Activated naive CD8-positive, alpha-beta T cell treated with anti-CD3 and anti-CD28 coated beads, Interleukin-2, amount 10 ng/mL, durations not matched to agents 7 days and 5 days (primary cell): ENCODE data around the gene FSD1L. TPM values are rescaled to one million over a fixed set of nuclear protein-coding genes. Genes with fewer than 3 reads are reported as not detected.

Experiments used
- ATAC-seq: fragments of 150-1000 bp; cut with Tn5 transposase; one replicate; pipeline ENCODE4 v1.10.0; 2021; ENCODE audit warnings: low read depth, moderate library complexity
- POLR2A ChIA-PET: fragments of 350-600 bp; sonication (Branson Sonifier 250); formaldehyde crosslinking; loops from one replicate; lab custom pipeline; 2021; ENCODE audit warnings: antibody characterized with exemption; lab: Charles Lee
- DNase-seq: peaks from one replicate; pipeline ENCODE4 v3.0.0; 2021
- H3K27ac Mint-ChIP-seq: one replicate; pipeline ENCODE4 v1.8.0; 2022; ENCODE audit warnings: mild to moderate bottlenecking, mixed read lengths
- H3K27me3 Mint-ChIP-seq: one replicate; pipeline ENCODE4 v1.8.0; 2022; ENCODE audit warnings: mild to moderate bottlenecking, moderate library complexity, mixed read lengths
- H3K36me3 Mint-ChIP-seq: one replicate; pipeline ENCODE4 v1.8.0; 2021; ENCODE audit warnings: mild to moderate bottlenecking, mixed read lengths
- H3K4me1 Mint-ChIP-seq: one replicate; pipeline ENCODE4 v1.8.0; 2021; ENCODE audit warnings: mixed read lengths
- H3K4me3 Mint-ChIP-seq: one replicate; pipeline ENCODE4 v1.8.0; 2022; ENCODE audit warnings: mild to moderate bottlenecking, moderate library complexity, mixed read lengths
- H3K9me3 Mint-ChIP-seq: one replicate; pipeline ENCODE4 v1.8.0; 2021; ENCODE audit warnings: mixed read lengths
- total RNA-seq, 2 experiments: library from RNA; stranded (reverse); gene quantifications; one replicate each; pipeline ENCODE4 v1.2.3, GENCODE V29; 2021

The FSD1L gene
- total RNA-seq, 2 experiments from 2014 or later, result 4.8 to 4.9 TPM

DNA sequence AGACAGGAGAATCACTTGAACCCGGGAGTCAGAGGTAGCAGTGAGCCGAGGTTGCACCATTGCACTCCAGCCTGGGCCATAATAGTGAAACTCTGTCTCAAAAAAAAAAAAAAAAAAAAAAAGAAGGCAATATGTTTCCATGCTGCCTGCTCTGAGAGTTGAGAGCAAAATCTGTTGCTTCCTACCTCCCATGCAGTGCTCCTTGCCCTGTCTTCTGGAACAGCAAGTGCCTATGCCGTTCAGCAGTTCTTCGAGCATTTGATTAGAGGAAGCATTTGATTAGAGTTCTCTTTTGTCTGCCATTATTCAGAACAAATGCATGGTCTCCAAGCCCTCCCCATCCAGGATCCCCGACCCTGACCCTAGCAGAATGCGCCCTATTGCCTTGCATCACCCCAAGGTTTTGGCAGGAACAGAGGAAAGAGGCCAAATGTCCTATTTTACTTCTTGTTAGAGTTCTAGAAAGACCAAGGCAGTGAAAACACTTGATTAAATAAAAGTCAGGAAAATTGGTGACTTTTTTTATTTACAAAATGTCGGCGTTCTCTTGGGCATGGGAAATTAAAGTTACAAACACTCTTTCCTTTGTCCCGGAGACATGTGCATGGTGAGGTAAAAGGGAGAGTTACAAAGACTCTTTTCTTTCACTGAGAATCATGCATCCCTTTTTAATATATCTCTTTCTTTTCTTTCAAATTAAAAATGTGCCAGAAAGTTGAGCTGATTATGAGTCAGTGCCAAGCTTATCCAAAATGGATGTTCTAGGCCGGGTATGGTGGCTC lies 27.8 kb upstream of the FSD1L start:
- H3K27ac Mint-ChIP-seq, result no peak overlapping the region
- POLR2A ChIA-PET, result interaction anchor here (0.7 kb wide), 1 partner anchor 417 kb away, joined by 4 read pairs; no protein-coding TSS in a partner anchor
- H3K4me1 Mint-ChIP-seq, result peaks cover 17% of the 10 kb centered on the region
- no peak for DNase-seq
- no peak overlapping the region for H3K4me3 Mint-ChIP-seq
- peaks cover 9% of the 10 kb centered on the region for H3K27me3 Mint-ChIP-seq
- no peak for ATAC-seq
- no peaks in the 10 kb centered on the region for H3K36me3 Mint-ChIP-seq
- H3K9me3 Mint-ChIP-seq, result no peaks in the 10 kb centered on the region

GRCh38 chr9:105421154-105421553 lies 26.7 kb upstream of the FSD1L start:
- Mint-ChIP-seq H3K9me3 (no peaks in the 10 kb centered on the region), H3K27me3 (peaks cover 5% of the 10 kb centered on the region), H3K36me3 (no peaks in the 10 kb centered on the region), H3K4me3 (no peak overlapping the region), H3K4me1 (peaks cover 13% of the 10 kb centered on the region), H3K27ac (no peak overlapping the region)
- DNase-seq, result no peak
- no peak for ATAC-seq
- POLR2A ChIA-PET, result no interaction called here

GRCh38 chr9:105421864-105422263 lies 26.0 kb upstream of the FSD1L start:
- ATAC-seq, result no peak
- Mint-ChIP-seq H3K9me3 (no peaks in the 10 kb centered on the region), H3K4me3 (no peak overlapping the region)

DNA sequence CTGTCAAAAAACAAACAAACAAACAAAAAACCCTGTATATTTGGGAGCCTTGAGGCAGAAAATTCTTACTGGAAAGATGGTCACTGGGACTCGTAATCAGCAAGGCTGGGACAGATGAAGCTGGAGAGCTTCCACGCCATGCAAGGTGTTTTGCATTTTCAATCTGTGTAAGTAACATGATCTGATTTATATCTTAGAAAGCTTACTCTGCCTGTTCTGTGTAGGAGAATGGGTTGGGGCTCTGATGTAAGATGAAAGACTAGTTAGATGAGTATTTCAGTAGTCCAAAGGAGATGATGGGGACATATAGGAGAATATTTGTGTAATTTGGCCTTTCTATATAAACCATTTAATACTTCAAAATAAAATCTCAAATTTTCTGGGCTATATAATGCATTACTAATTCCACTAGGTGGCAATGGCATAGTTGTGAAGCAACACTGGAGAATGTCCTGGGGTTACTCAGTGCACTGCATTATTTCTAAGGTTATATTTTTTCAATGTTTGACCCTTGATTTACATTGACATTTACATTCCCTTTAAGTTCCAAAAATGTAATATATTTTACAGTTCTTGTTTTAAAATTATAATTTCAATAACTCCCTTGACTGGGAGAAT lies 21.9 kb upstream of the FSD1L start:
- peaks cover 6% of the 10 kb centered on the region for H3K27me3 Mint-ChIP-seq
- no peaks in the 10 kb centered on the region for H3K9me3 Mint-ChIP-seq
- no peaks in the 10 kb centered on the region for H3K4me1 Mint-ChIP-seq
- POLR2A ChIA-PET, result no interaction called here
- no peak for DNase-seq
- H3K36me3 Mint-ChIP-seq, result no peaks in the 10 kb centered on the region
- H3K27ac Mint-ChIP-seq, result no peak overlapping the region
- no peak for ATAC-seq
- H3K4me3 Mint-ChIP-seq, result no peak overlapping the region

More at GRCh38 chr9:105421864-105422263, 26.0 kb upstream of the FSD1L start:
- Mint-ChIP-seq H3K27ac (no peak overlapping the region), H3K4me1 (peaks cover 6% of the 10 kb centered on the region), H3K36me3 (no peaks in the 10 kb centered on the region), H3K27me3 (peaks cover 7% of the 10 kb centered on the region)
- DNase-seq, result no peak
- POLR2A ChIA-PET, result no interaction called here

DNA sequence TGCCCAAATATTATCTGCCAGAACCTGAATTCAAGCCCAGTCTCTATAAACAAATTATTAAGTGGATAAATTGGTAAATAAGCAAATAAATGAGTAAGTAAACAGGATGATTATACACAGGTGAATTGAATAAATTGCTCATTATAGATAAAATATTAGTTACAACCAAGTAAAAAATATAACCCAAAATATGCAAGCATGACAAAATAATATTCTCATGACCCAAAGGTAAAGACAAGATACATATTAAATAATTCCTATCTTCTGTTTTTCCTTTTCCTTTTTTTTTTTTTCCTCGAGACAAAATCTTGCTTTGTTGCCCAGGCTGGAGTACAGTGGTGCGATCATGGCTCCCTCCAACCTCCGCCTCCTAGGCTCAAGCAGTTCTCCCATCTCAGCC lies 21.2 kb upstream of the FSD1L start:
- no peaks in the 10 kb centered on the region for H3K9me3 Mint-ChIP-seq
- no peaks in the 10 kb centered on the region for H3K4me1 Mint-ChIP-seq
- no peaks in the 10 kb centered on the region for H3K36me3 Mint-ChIP-seq
- peaks cover 6% of the 10 kb centered on the region for H3K27me3 Mint-ChIP-seq
- POLR2A ChIA-PET, result no interaction called here
- no peak overlapping the region for H3K4me3 Mint-ChIP-seq
- ATAC-seq (no peak), DNase-seq (no peak)
- no peak overlapping the region for H3K27ac Mint-ChIP-seq

- POLR2A ChIA-PET, result interaction anchor here (0.6 kb wide), 1 partner anchor 364 kb away, joined by 3 read pairs; no protein-coding TSS in a partner anchor
- no peak overlapping the region for H3K27ac Mint-ChIP-seq
- no peak for ATAC-seq
Measured at GRCh38 chr9:105431424-105432246, 16.2 kb upstream of the FSD1L start.

GRCh38 chr9:105432247-105432842 lies 15.5 kb upstream of the FSD1L start:
- H3K27me3 Mint-ChIP-seq, result peaks cover 5% of the 10 kb centered on the region
- POLR2A ChIA-PET, result no interaction called here
- DNase-seq, result no peak
- H3K4me3 Mint-ChIP-seq, result no peak overlapping the region
- H3K36me3 Mint-ChIP-seq, result peaks cover 2% of the 10 kb centered on the region
- peaks cover 2% of the 10 kb centered on the region for H3K9me3 Mint-ChIP-seq
- no peak for ATAC-seq
- H3K27ac Mint-ChIP-seq, result no peak overlapping the region
- no peaks in the 10 kb centered on the region for H3K4me1 Mint-ChIP-seq

More at GRCh38 chr9:105431424-105432246, 16.2 kb upstream of the FSD1L start:
- no peak for DNase-seq
- H3K9me3 Mint-ChIP-seq, result peaks cover 2% of the 10 kb centered on the region
- H3K4me1 Mint-ChIP-seq, result no peaks in the 10 kb centered on the region
- H3K4me3 Mint-ChIP-seq, result no peak overlapping the region
- H3K36me3 Mint-ChIP-seq, result peaks cover 2% of the 10 kb centered on the region
- peaks cover 5% of the 10 kb centered on the region for H3K27me3 Mint-ChIP-seq

- H3K36me3 Mint-ChIP-seq, result peaks cover 2% of the 10 kb centered on the region
- no peak overlapping the region for H3K27ac Mint-ChIP-seq
- no peak for DNase-seq
- H3K9me3 Mint-ChIP-seq, result peaks cover 2% of the 10 kb centered on the region
- no peak overlapping the region for H3K4me3 Mint-ChIP-seq
- peaks cover 9% of the 10 kb centered on the region for H3K27me3 Mint-ChIP-seq
- no peak for ATAC-seq
- no peaks in the 10 kb centered on the region for H3K4me1 Mint-ChIP-seq
- POLR2A ChIA-PET, result no interaction called here
Measured at GRCh38 chr9:105435453-105435852, 12.4 kb upstream of the FSD1L start.

- POLR2A ChIA-PET, result no interaction called here
- H3K4me1 Mint-ChIP-seq, result no peaks in the 10 kb centered on the region
- H3K27ac Mint-ChIP-seq, result no peak overlapping the region
- peaks cover 2% of the 10 kb centered on the region for H3K9me3 Mint-ChIP-seq
- no peak for DNase-seq
- peaks cover 9% of the 10 kb centered on the region for H3K27me3 Mint-ChIP-seq
- no peak for ATAC-seq
- H3K4me3 Mint-ChIP-seq, result no peak overlapping the region
- peaks cover 2% of the 10 kb centered on the region for H3K36me3 Mint-ChIP-seq
Measured at GRCh38 chr9:105436783-105437182, 11.1 kb upstream of the FSD1L start.

DNA sequence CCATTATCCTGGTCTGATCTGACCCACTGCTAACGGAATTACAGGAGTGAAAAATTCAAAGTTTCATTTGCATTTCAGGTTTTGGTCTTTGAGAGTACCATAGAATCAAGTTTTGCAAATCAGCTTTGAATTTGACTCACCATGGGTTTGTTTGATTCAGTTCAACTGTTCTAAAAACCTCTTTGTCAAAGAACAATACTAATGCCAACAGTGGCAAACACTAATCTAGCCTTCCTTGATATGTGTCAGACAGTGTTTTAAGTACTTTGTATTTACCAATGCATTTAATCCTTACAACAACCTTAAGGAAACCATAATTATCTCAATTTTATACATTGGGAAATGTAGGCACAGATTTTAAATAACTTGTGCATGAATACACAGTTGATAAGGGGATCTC lies 10.1 kb upstream of the FSD1L start:
- Mint-ChIP-seq H3K36me3 (peaks cover 2% of the 10 kb centered on the region), H3K4me1 (no peaks in the 10 kb centered on the region), H3K27me3 (peaks cover 9% of the 10 kb centered on the region), H3K27ac (no peak overlapping the region), H3K9me3 (peaks cover 2% of the 10 kb centered on the region), H3K4me3 (no peak overlapping the region)
- DNase-seq (no peak), ATAC-seq (no peak)
- POLR2A ChIA-PET, result no interaction called here

GRCh38 chr9:105438141-105438806 lies 9.6 kb upstream of the FSD1L start:
- Mint-ChIP-seq H3K4me3 (no peak overlapping the region), H3K36me3 (peaks cover 2% of the 10 kb centered on the region), H3K27ac (no peak overlapping the region), H3K27me3 (peaks cover 9% of the 10 kb centered on the region), H3K9me3 (peaks cover 2% of the 10 kb centered on the region), H3K4me1 (no peaks in the 10 kb centered on the region)
- DNase-seq (no peak), ATAC-seq (no peak)
- POLR2A ChIA-PET, result no interaction called here

- peaks cover 1% of the 10 kb centered on the region for H3K4me1 Mint-ChIP-seq
- H3K9me3 Mint-ChIP-seq, result peaks cover 2% of the 10 kb centered on the region
- H3K27me3 Mint-ChIP-seq, result peaks cover 9% of the 10 kb centered on the region
- DNase-seq, result no peak
- H3K36me3 Mint-ChIP-seq, result peaks cover 2% of the 10 kb centered on the region
- POLR2A ChIA-PET, result no interaction called here
- no peak overlapping the region for H3K27ac Mint-ChIP-seq
- ATAC-seq, result no peak
- no peak overlapping the region for H3K4me3 Mint-ChIP-seq
Measured at GRCh38 chr9:105439428-105439827, 8.4 kb upstream of the FSD1L start.
